ENCODE data around the gene CSRP1. TPM values are rescaled to one million over a fixed set of nuclear protein-coding genes. Genes with fewer than 3 reads are reported as not detected.

The CSRP1 gene
- total and polyA plus RNA-seq, 2 of the 13 experiments (the other 11 are each of a cell fraction or from before 2014, with no cell fraction given): 17.7 to 68.9 TPM

DNA sequence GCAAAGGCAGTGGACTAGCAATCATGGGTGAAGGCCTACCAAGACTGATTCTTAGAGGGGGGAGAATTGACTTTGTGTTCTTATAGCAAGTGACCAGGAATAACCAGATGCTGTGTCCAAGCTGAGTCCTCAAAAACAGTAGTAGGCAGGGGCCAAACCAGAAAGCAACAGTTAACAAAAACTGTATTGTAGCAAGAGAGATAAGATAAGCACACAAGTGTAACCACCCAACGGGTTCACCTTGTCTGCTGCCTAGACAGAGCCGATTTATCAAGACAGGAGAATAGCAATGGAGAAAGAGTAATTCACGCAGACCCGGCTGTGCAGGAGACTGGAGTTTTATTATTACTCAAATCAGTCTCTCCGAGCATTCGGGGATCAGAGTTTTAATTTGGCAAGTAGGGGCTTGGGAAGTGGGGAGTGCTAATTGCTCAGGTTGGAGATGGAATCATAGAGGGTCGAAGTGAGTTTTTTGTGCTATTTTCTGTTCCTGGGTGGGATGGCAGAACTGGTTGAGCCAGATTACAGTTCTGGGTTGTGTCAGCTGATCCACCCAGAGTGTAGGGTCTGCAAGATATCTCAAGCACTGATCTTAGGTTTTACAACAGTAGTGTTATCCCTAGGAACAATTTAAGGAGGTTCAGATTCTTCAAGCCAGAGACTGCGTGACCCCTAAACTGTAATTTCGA, 8.3 kb upstream of the CSRP1 start:
- 6% methylated on average over 9 of the region's 9 CpGs for WGBS (ENCODE audit: low lambda C conversion rate)
- H4K20me1 ChIP-seq (ENCODE audit: insufficient read depth, low read length): no peaks in the 10 kb centered on the region
- H3K4me1 ChIP-seq (ENCODE audit: insufficient read depth, low read length): peaks cover 17% of the 10 kb centered on the region
- BruUV-seq (replicated peaks): no TSS peak
- no peak for TF ChIP-seq ZNF879 (CRISPR knock-in tag; IDR thresholded peaks at IDR 0.05)
- TF ChIP-seq ZNF839 (CRISPR knock-in tag; IDR thresholded peaks at IDR 0.05; ENCODE audit: borderline replicate concordance): no peak
- TF ChIP-seq XRCC5 (optimal IDR thresholded peaks at IDR 0.05; ENCODE audit: low read length): no peak
- no peak for TF ChIP-seq ZUFSP (CRISPR knock-in tag; IDR thresholded peaks at IDR 0.05; ENCODE audit: borderline replicate concordance)
- no peak for TF ChIP-seq DNMT3B (CRISPR knock-in tag; conservative IDR thresholded peaks at IDR 0.05)
- no peak for TF ChIP-seq MYPOP (CRISPR knock-in tag; IDR thresholded peaks at IDR 0.05)
- TF ChIP-seq ZNF619 (CRISPR knock-in tag; IDR thresholded peaks at IDR 0.05): no peak
- TF ChIP-seq, protein P1, sequence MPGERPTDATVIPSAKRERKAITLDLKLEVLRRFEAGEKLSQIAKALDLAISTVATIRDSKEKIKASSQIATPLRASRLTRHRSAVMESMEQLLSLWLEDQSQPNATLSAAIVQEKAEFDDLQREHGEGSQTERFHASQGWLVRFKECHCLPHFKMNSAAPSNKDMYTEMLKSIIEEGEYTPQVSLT (CRISPR knock-in tag; IDR thresholded peaks at IDR 0.05; ENCODE audit: borderline replicate concordance, low read depth): no peak
- TF ChIP-seq KDM5B (CRISPR knock-in tag; IDR thresholded peaks at IDR 0.05; ENCODE audit: borderline replicate concordance): no peak
- TF ChIP-seq ZNF124 (CRISPR knock-in tag; IDR thresholded peaks at IDR 0.05): no peak
- TF ChIP-seq ISX (CRISPR knock-in tag; conservative IDR thresholded peaks at IDR 0.05): no peak
- TF ChIP-seq, protein P2, sequence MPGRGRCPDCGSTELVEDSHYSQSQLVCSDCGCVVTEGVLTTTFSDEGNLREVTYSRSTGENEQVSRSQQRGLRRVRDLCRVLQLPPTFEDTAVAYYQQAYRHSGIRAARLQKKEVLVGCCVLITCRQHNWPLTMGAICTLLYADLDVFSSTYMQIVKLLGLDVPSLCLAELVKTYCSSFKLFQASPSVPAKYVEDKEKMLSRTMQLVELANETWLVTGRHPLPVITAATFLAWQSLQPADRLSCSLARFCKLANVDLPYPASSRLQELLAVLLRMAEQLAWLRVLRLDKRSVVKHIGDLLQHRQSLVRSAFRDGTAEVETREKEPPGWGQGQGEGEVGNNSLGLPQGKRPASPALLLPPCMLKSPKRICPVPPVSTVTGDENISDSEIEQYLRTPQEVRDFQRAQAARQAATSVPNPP (CRISPR knock-in tag; IDR thresholded peaks at IDR 0.05): no peak
- no peak for TF ChIP-seq ZFP36L2 (CRISPR knock-in tag; IDR thresholded peaks at IDR 0.05)
- no peak overlapping the region for H3K4me2 ChIP-seq (ENCODE audit: low read depth, low read length)
- POLR2A ChIA-PET: no interaction called here
- H2AFZ ChIP-seq (ENCODE audit: low read length): no peak overlapping the region
- no peak overlapping the region for H3K4me3 ChIP-seq (replicated peaks in 1 of 3; ENCODE audit: insufficient read depth in 1 of 3, low read depth in 2 of 3, low read length in 3 of 3)
- H3K27me3 ChIP-seq (ENCODE audit: control insufficient read depth in 1 of 2, insufficient read depth in 2 of 2, low read length in 2 of 2): peaks cover 1 to 14% of the 10 kb centered on the region in 2 experiments; a peak in 2 of 5 replicates
- intact Hi-C loops (cut with micrococcal nuclease; ENCODE audit: unreplicated experiment) (no loop called here), in situ Hi-C loops (cut with HindIII; ENCODE audit: extremely low pct_ligation_motif_present, low pct_unique_long_range_greater_than_20kb) (no loop called here)
- no peaks in the 10 kb centered on the region for H3K79me2 ChIP-seq (ENCODE audit: insufficient read depth, low read length)
- no peaks in the 10 kb centered on the region for H3K36me3 ChIP-seq (replicated peaks in 1 of 2; ENCODE audit: control insufficient read depth in 1 of 2, insufficient read depth in 2 of 2, low read length in 2 of 2)
- CTCF ChIA-PET (ENCODE audit: low intra/inter-chr PET ratio, low total read pairs): interaction anchor here (8.4 kb wide), 1 partner anchor 33 kb away, joined by 226 read pairs; no protein-coding TSS in a partner anchor
- no peak overlapping the region for H3K27ac ChIP-seq (ENCODE audit: extremely low read length, insufficient read depth, low read length)
- H3K9ac ChIP-seq (ENCODE audit: insufficient read depth, low read depth, low read length): no peak overlapping the region
- no peaks in the 10 kb centered on the region for H3K9me3 ChIP-seq (ENCODE audit: low read length)
- FAIRE-seq (no peak), ATAC-seq (no peak), DNase-seq (ENCODE audit: low spot score) (no peak)
